ENCODE measurements around the gene TP53AIP1.

The TP53AIP1 gene

GRCh38 chr11:128901653-128902514 lies 40.8 kb downstream of the TP53AIP1 start:
- TF ChIP-seq GATA2 (IDR thresholded peaks at IDR 0.05; ENCODE audit: low read depth, low read length): no peak
- TF ChIP-seq GATA3 (IDR thresholded peaks at IDR 0.05; ENCODE audit: low read depth, low read length): no peak

- no peak for TF ChIP-seq GATA3 (IDR thresholded peaks at IDR 0.05; ENCODE audit: low read depth, low read length)
- TF ChIP-seq GATA2 (IDR thresholded peaks at IDR 0.05; ENCODE audit: low read depth, low read length): no peak
These were observed 42.2 kb downstream of the TP53AIP1 start for GRCh38 chr11:128900468-128900867.

- TF ChIP-seq GATA2 (IDR thresholded peaks at IDR 0.05; ENCODE audit: low read depth, low read length): no peak
- no peak for TF ChIP-seq GATA3 (IDR thresholded peaks at IDR 0.05; ENCODE audit: low read depth, low read length)
These were observed 43.9 kb downstream of the TP53AIP1 start for GRCh38 chr11:128898580-128899344.

- TF ChIP-seq GATA3 (IDR thresholded peaks at IDR 0.05; ENCODE audit: low read depth, low read length) (no peak), GATA2 (IDR thresholded peaks at IDR 0.05; ENCODE audit: low read depth, low read length) (no peak)
These were observed 44.8 kb downstream of the TP53AIP1 start for GRCh38 chr11:128897826-128898225.

- no peak for TF ChIP-seq GATA3 (IDR thresholded peaks at IDR 0.05; ENCODE audit: low read depth, low read length)
- no peak for TF ChIP-seq GATA2 (IDR thresholded peaks at IDR 0.05; ENCODE audit: low read depth, low read length)
These were observed 46.3 kb downstream of the TP53AIP1 start for GRCh38 chr11:128896356-128896755.

GRCh38 chr11:128895526-128895925 lies 47.1 kb downstream of the TP53AIP1 start:
- TF ChIP-seq GATA3 (IDR thresholded peaks at IDR 0.05; ENCODE audit: low read depth, low read length) (no peak), GATA2 (IDR thresholded peaks at IDR 0.05; ENCODE audit: low read depth, low read length) (no peak)

- TF ChIP-seq GATA2 (IDR thresholded peaks at IDR 0.05; ENCODE audit: low read depth, low read length) (peak; percentile 43; the same call in 1 of the 2 replicates), GATA3 (IDR thresholded peaks at IDR 0.05; ENCODE audit: low read depth, low read length) (no peak)
These were observed 48.0 kb downstream of the TP53AIP1 start for GRCh38 chr11:128894685-128895084.

GRCh38 chr11:128894286-128894681 lies 48.4 kb downstream of the TP53AIP1 start:
- TF ChIP-seq GATA2 (IDR thresholded peaks at IDR 0.05; ENCODE audit: low read depth, low read length) (no peak), GATA3 (IDR thresholded peaks at IDR 0.05; ENCODE audit: low read depth, low read length) (no peak)

GRCh38 chr11:128893578-128894285 lies 48.9 kb downstream of the TP53AIP1 start:
- no peak for TF ChIP-seq GATA3 (IDR thresholded peaks at IDR 0.05; ENCODE audit: low read depth, low read length)
- TF ChIP-seq GATA2 (IDR thresholded peaks at IDR 0.05; ENCODE audit: low read depth, low read length): no peak

GRCh38 chr11:128892866-128893565 lies 49.7 kb downstream of the TP53AIP1 start:
- TF ChIP-seq GATA2 (IDR thresholded peaks at IDR 0.05; ENCODE audit: low read depth, low read length): no peak
- TF ChIP-seq GATA3 (IDR thresholded peaks at IDR 0.05; ENCODE audit: low read depth, low read length): no peak

- TF ChIP-seq GATA3 (IDR thresholded peaks at IDR 0.05; ENCODE audit: low read depth, low read length) (no peak), GATA2 (IDR thresholded peaks at IDR 0.05; ENCODE audit: low read depth, low read length) (no peak)
These were observed 50.7 kb downstream of the TP53AIP1 start for GRCh38 chr11:128891913-128892398.

- TF ChIP-seq GATA2 (IDR thresholded peaks at IDR 0.05; ENCODE audit: low read depth, low read length): no peak
- no peak for TF ChIP-seq GATA3 (IDR thresholded peaks at IDR 0.05; ENCODE audit: low read depth, low read length)
These were observed 51.9 kb downstream of the TP53AIP1 start, which contains the start of gene KCNJ5 for GRCh38 chr11:128890543-128891368. KCNJ5 (plus strand) TSS chr11:128891356; CDS start chr11:128911274, 19,918 bp downstream.

GRCh38 chr11:128890216-128890542 lies 52.5 kb downstream of the TP53AIP1 start:
- TF ChIP-seq GATA2 (IDR thresholded peaks at IDR 0.05; ENCODE audit: low read depth, low read length): no peak
- TF ChIP-seq GATA3 (IDR thresholded peaks at IDR 0.05; ENCODE audit: low read depth, low read length): no peak

Data from SH-SY5Y (cell line).